Thyroid gland (tissue), 4 donors: ENCODE measurements around the gene SRBD1.

Source experiments
- POLR2A ChIP-seq, 2 donors: fragments of 450-650 bp; IDR thresholded peaks; one replicate each; pipeline ENCODE4 v1.6.1; 2017; ENCODE audit warnings: antibody characterized with exemption in 2 of 2, mild to moderate bottlenecking in 2 of 2, moderate library complexity in 1 of 2
- TF ChIP-seq, protein P1 (sequence below), 6 experiments: fragments of 200-600 bp in 3 of 6; fragments of 450-650 bp in 3 of 6; sonication (generic) in 3 of 6; IDR thresholded peaks; one replicate each; pipeline ENCODE4 v1.5.1; 2016 to 2019; ENCODE audit warnings: antibody characterized with exemption in 6 of 6, mild to moderate bottlenecking in 2 of 6, inconsistent platforms in 1 of 6, moderate library complexity in 1 of 6

GRCh38 chr2:45649858-45650811 lies 39.1 kb upstream of the SRBD1 start:
- TF ChIP-seq, protein P1, sequence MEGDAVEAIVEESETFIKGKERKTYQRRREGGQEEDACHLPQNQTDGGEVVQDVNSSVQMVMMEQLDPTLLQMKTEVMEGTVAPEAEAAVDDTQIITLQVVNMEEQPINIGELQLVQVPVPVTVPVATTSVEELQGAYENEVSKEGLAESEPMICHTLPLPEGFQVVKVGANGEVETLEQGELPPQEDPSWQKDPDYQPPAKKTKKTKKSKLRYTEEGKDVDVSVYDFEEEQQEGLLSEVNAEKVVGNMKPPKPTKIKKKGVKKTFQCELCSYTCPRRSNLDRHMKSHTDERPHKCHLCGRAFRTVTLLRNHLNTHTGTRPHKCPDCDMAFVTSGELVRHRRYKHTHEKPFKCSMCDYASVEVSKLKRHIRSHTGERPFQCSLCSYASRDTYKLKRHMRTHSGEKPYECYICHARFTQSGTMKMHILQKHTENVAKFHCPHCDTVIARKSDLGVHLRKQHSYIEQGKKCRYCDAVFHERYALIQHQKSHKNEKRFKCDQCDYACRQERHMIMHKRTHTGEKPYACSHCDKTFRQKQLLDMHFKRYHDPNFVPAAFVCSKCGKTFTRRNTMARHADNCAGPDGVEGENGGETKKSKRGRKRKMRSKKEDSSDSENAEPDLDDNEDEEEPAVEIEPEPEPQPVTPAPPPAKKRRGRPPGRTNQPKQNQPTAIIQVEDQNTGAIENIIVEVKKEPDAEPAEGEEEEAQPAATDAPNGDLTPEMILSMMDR (IDR thresholded peaks at IDR 0.05) = peak in 1 of 6 experiments; percentile 8
- peak in 1 of 2 donors; percentile 62 for TF ChIP-seq POLR2A (IDR thresholded peaks at IDR 0.05)
